Peyer's patch (tissue), 4 donors: ENCODE measurements around the gene APPBP2.

Source experiments
- POLR2A ChIP-seq, 2 donors: fragments of 450-650 bp; IDR thresholded peaks; one replicate each; pipeline ENCODE4 v1.5.1; 2017; ENCODE audit warnings: antibody characterized with exemption in 2 of 2, mild to moderate bottlenecking in 2 of 2, moderate library complexity in 2 of 2
- TF ChIP-seq, protein P1 (sequence below), 6 experiments: fragments of 450-650 bp in 4 of 6; fragments of 200-600 bp in 2 of 6; sonication (generic) in 1 of 6; IDR thresholded peaks; one replicate each; pipeline ENCODE4 v1.5.1; 2017 to 2019; ENCODE audit warnings: antibody characterized with exemption in 6 of 6, mild to moderate bottlenecking in 3 of 6, moderate library complexity in 1 of 6

GRCh38 chr17:60510031-60510430 lies 16.0 kb downstream of the APPBP2 start:
- TF ChIP-seq, protein P1, sequence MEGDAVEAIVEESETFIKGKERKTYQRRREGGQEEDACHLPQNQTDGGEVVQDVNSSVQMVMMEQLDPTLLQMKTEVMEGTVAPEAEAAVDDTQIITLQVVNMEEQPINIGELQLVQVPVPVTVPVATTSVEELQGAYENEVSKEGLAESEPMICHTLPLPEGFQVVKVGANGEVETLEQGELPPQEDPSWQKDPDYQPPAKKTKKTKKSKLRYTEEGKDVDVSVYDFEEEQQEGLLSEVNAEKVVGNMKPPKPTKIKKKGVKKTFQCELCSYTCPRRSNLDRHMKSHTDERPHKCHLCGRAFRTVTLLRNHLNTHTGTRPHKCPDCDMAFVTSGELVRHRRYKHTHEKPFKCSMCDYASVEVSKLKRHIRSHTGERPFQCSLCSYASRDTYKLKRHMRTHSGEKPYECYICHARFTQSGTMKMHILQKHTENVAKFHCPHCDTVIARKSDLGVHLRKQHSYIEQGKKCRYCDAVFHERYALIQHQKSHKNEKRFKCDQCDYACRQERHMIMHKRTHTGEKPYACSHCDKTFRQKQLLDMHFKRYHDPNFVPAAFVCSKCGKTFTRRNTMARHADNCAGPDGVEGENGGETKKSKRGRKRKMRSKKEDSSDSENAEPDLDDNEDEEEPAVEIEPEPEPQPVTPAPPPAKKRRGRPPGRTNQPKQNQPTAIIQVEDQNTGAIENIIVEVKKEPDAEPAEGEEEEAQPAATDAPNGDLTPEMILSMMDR (IDR thresholded peaks at IDR 0.05): no peak
- no peak for TF ChIP-seq POLR2A (IDR thresholded peaks at IDR 0.05)
